Hepatocyte (in vitro differentiated cells): ENCODE data around the gene RPS6KA2.

Experiments used
- EZH2 ChIP-seq: fragments of 200-600 bp; sonication (generic); IDR thresholded peaks from 2 replicates; pipeline ENCODE4 v1.6.1; 2016; ENCODE audit warnings: antibody characterized with exemption, mild to moderate bottlenecking, borderline replicate concordance
- EZH2phosphoT487 ChIP-seq: fragments of 200-600 bp; sonication (generic); IDR thresholded peaks from one replicate; pipeline ENCODE4 v1.6.1; 2018; ENCODE audit warnings: antibody characterized with exemption, mild to moderate bottlenecking, low read depth, moderate library complexity; ENCODE audit not compliant: unreplicated experiment, severe bottlenecking
- TF ChIP-seq, protein P1 (sequence below): fragments of 200-600 bp; sonication (generic); IDR thresholded peaks from 2 replicates; pipeline ENCODE4 v1.5.1; 2016; ENCODE audit warnings: antibody characterized with exemption, mild to moderate bottlenecking; ENCODE audit not compliant: poor library complexity

DNA sequence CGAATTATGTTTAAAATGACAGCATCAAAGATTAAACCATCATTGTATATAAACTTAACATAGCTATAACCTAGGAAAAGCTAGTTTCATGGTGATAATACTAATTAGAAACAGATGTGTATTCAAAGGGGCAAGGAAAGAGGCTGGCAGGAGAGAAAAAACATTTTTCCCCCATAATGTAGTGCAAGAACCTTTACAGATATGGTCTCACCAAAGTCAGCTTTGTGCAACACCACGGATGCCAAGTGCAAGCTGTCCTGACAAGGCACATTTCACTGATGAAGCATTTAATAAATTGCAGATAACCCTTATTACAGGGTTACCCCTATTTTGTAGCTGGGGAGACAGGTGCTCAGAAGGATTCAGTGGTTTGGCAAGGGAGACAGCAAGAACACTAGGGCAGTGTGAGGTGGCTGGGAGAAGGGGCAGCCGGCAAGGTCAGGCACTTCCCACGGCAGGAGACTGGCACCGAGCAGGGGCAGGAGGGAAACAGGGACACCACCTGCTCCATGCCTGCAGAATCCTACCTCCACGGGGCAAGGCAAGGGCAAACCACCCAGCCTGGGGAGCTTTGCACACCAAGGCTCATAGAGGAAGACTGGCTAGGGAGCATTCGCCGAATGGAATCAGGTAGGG is 6.5 kb downstream of the RPS6KA2 start:
- TF ChIP-seq, protein P1, sequence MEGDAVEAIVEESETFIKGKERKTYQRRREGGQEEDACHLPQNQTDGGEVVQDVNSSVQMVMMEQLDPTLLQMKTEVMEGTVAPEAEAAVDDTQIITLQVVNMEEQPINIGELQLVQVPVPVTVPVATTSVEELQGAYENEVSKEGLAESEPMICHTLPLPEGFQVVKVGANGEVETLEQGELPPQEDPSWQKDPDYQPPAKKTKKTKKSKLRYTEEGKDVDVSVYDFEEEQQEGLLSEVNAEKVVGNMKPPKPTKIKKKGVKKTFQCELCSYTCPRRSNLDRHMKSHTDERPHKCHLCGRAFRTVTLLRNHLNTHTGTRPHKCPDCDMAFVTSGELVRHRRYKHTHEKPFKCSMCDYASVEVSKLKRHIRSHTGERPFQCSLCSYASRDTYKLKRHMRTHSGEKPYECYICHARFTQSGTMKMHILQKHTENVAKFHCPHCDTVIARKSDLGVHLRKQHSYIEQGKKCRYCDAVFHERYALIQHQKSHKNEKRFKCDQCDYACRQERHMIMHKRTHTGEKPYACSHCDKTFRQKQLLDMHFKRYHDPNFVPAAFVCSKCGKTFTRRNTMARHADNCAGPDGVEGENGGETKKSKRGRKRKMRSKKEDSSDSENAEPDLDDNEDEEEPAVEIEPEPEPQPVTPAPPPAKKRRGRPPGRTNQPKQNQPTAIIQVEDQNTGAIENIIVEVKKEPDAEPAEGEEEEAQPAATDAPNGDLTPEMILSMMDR: no peak
- TF ChIP-seq EZH2: no peak
- no peak for TF ChIP-seq EZH2phosphoT487
